GM11168 (cell line): ENCODE measurements around the gene ST6GALNAC2.
"Not testable (repeated sequence)": the region's sequence is repeated elsewhere in the genome, so short reads cannot be mapped to it uniquely, and the experiment has no call there.

Source experiments
- in situ Hi-C: fragments of 300-500 bp; cut with MboI; formaldehyde crosslinking; loops from one replicate; pipeline ENCODE4 v1.12.0; 2022; ENCODE audit warnings: low sequenced_read_pairs; ENCODE audit not compliant: unreplicated experiment

ST6GALNAC2 gene

DNA sequence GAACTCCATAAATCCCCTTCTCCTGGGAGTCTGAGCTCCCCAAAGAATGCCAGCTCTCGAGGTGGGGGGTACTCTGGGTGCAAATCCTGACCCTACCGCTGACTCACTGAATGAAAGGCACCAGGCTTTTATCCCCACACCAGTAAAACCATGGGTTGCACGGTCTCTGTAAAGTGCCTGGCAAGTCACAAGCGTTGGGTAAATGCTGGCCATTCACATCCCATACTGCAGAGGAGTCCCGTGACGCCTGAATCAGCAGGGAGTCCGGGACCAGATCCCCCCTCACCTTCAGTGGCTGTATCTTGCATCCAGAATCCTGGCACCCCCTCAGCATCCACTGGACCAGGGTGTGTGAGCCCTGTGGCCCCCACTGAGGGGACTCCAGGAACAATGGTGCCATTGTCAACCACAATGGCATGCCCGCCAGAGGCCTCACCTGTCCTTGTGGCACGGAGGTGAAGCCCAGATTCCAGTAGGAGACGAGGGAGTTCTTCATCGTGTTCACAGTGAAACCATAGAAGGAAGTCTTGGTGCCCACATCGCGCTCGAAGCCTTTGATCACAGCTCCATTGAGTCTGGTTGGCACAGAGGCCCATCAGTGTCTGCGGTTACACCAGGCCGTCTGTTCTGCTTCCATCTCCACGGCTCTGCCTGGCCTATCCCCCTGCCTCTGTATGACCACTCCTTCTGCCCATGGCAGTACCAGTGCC, 13.3 kb downstream of the ST6GALNAC2 start:
- in situ Hi-C loops, result no loop called here

- in situ Hi-C loops, result no loop called here
Observed at GRCh38 chr17:76570877-76571471, 14.7 kb downstream of the ST6GALNAC2 start.

DNA sequence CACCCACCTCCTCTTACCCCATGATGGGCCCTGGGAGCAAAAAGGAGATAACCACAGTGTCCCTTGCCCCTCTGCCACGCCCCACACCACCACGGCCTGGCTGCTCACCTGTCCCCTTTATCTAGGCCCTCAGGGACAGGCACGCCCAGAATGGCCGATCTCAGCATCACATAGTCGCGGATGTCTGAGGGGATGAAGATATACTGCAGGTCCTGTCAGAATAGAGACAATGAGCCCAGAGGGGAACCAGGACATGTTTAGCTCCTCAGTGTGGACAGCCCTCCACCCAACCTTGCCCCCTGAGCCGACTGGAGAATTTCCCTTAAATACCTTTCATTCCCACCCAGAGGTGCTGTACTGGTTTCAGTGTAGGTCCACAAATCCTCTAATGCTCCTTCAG, 15.2 kb downstream of the ST6GALNAC2 start:
- in situ Hi-C loops, result no loop called here

- in situ Hi-C loops, result no loop called here
Observed at GRCh38 chr17:76569607-76570279, 15.9 kb downstream of the ST6GALNAC2 start.

DNA sequence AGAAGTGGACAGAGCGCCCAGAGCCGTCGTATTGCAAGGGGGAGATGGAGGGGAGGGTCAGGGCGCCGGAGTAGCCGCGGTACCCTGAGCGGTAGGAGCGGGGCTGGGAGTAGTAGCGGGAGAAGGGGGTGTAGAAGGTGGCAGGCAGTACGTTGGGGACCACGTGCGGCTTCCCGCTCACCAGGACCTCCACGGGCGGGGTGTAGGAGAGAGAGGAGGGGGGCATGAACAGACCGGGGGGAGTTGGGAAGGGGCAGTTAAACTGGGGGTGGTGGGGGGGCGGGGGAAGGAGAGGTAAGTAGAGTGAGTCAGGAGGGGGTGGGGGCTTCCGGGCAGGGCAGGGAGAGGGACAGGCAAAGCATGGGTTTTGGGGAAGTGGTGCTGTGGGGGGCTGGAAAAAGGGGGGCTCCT, 16.8 kb downstream of the ST6GALNAC2 start:
- in situ Hi-C loops, result no loop called here

DNA sequence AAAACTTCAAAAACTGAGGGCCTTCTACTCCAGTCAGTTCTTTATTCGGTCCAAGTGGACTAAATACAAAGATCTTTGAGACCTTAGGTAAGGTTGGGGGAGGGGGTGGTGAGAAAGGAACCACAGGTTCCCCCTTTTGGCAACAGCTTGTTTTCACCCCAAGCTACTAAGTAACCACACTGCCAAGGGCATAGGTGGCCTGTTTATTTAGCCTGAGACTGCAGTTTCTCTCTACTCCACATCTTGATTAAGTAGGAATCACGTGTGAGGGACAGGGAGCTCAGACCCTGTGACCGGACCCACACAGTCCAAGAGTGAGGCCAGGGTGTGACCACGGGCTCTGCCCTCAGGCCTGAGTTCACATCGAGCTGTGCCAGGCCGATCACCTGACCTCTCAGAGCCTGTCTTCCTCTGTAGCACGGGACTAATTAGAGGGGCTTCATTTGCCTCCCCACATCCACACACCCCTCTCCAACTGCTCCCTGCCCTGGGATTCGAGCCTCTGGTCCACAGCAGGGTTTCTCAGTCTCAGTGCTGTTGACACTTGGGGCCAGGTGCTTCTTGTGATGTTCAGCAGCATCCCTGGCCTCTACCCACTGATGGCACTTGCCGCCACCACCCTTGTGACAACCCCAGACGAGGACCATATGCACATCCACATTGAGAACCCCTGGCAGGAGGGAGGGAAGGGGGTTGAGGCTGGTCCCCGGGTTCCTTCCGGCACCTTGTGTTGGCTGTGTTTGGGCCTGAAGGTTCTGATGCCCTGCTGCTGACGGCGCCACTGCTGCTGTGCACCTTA, 17.8 kb downstream of the ST6GALNAC2 start:
- in situ Hi-C loops, result no loop called here

DNA sequence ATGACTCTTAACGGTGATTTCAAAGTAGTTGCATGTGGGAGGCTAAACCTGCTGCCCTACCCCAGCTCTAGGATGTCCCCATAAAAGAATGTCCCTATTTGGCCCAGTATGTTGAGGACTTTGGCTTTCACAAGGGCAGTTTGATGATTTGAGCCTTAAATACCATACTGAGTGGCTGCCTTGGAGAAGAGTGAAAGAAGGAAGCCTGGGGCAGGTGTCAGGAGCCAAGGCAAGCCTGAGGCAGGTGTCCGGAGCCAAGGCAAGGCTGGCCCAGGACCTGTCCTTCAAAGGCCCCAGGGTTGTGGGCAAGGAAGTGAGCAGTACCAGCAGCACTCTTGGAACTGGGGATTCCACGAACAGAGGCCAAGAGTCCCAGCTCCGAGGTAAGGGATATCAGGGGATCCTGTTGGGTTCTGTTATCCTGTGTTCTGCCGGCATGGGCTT, 18.6 kb downstream of the ST6GALNAC2 start:
- in situ Hi-C loops, result no loop called here

DNA sequence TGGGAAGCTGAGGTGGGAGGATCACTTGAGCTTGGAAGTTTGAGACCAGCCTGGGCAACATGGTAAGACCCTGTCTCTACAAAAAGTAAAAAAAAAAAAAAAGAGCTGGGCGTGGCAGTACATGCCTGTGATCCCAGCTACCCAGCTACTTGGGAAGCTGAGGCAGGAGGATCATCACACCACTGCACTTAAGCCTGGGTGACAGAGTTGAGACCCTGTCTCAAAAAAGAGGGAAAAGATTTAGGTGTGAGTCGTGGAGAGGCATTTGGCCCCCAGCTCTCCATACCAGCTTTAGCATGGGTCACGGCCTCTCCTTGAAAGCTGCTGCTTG, 19.1 kb downstream of the ST6GALNAC2 start:
- in situ Hi-C loops, result no loop called here

DNA sequence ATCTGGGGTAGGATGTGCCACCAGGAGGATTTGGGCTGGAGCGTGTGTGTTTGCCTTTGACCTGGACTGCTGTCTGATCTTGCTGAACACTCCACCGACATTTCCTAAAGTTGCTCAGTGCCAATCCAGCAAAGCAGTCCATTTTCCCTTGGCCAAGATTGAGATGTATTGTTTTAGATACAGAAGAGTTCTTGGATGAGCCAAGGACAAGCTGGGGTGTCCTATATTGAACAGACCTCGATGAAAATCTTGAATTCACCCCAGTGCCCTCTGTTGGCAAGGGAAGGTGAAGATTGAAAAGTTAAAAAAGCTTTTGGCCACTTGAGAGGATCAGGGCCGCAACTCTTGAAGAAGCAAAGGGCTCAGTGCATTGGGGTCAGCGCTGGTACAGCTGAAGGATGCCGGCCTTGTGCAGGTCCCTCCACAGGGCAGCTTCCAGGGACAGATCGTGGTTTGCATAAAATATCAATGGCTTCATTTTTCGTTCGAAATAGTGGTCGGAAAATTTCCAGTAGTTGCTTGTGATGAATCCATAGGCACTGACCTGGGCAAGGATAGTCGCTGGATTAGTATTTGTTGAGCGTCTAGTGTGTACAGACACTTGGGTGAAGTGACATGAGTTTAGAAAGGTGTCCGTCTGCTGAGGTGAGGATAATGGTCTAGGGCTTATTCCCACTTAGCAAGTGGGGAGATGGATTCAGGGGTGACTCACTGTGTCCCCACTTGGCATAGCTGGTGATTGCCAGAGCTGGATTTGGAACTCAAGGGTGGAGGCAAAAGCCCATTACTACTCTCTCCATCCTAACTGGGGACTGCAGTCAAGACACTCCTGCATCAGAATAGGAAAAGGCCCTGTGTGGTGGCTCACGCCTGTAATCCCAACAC, 19.7 kb downstream of the ST6GALNAC2 start:
- in situ Hi-C loops, result no loop called here

GRCh38 chr17:76564991-76565727, 20.5 kb downstream of the ST6GALNAC2 start:
- in situ Hi-C loops, result not testable (repeated sequence)

DNA sequence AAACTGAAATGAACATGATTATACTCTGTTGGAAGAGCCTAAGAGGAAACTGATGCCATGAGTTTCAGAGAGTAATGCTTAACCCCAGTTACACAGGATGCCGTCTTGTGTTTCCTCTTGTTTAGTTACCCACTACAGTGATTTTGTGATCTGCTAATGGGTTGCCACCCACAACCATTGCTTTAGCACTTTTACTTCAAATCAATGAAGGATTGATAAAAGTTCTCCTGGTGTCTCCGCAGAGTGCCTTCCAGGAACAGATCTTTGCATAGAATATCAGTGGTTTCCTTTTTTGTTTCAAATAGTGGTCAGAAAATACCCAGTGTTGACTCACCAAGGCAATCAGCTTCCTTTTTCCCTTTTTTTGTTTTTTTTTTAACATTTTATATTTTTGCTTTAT, 22.3 kb downstream of the ST6GALNAC2 start:
- in situ Hi-C loops, result not testable (repeated sequence)

DNA sequence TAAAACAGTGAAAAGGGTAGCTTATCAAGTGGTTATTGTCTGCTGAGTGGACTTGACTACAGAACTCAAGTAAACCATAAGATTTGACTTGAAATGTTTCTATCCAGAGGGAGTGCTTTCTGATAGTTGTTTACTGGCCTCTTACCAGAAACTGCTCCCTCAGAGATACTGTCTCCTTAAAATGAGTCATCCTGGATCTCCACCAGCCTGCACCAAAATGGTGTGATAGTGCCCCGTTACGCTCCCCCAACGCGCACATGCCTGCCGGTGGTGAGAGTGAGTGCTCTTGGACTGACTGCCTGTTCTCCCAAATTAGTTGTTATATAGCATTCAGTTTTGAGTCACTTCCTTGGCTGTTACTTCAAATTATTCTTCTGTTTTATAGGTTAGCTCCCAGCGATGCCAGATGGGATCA, 22.9 kb downstream of the ST6GALNAC2 start:
- in situ Hi-C loops, result no loop called here

GRCh38 chr17:76561799-76562268, 23.8 kb downstream of the ST6GALNAC2 start:
- in situ Hi-C loops, result no loop called here

DNA sequence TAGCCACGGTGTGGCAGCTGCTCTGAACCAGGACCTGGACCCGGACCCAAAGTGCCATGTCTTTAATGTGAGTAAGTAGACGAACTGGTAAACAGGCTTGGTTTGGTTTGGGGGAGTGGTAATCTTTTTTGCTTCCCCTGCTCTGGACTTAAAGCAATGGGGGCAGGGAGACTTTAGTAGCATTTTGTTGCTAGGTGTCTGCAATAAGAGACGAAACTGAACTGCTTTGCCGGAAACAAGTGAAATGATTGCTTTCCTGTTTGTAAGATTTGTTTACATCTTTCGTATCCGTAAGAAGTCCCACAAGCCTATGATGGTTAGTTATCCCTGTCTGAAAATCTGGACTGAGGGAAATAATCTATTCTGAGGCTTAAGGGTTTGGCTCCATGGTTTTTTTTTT, 24.3 kb downstream of the ST6GALNAC2 start:
- in situ Hi-C loops, result no loop called here

DNA sequence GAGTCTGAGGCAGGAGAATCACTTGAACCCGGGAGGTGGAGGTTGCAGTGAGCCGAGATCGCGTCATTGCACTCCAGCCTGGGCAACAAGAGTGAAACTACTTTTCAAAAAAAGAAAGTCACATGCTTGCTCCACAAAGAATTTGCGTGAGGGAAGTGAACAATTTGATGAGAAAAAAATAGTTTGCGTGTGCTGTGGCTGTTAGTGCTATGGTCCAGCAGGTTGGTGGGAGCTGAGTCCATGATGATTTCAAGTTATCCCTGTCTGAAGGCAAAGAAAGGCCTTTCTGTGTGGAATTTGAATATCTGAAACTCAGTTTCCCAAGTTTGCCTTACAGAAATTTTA, 24.8 kb downstream of the ST6GALNAC2 start:
- in situ Hi-C loops, result no loop called here

- in situ Hi-C loops, result no loop called here
Observed at GRCh38 chr17:76560036-76560876, 25.4 kb downstream of the ST6GALNAC2 start.

DNA sequence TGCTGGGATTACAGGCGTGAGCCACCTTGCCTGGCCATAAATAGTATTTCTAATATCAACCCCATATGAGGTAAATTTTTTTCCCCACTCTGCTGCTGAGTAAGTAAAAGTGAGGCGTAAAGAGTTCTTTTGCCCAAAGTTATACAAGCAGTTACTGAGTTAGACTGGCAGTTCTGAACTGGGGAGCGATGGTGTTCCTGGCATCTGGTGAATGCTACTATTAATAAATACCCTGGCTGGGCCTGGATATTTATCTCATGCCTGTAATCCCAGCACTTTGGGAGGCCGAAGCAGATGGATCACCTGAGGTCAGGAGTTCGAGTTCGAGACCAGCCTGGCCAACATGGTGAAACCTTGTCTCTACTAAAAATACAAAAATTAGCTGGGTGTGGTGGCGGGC, 26.2 kb downstream of the ST6GALNAC2 start:
- in situ Hi-C loops, result not testable (repeated sequence)
